GM19463 (cell line): ENCODE results near the gene IFNGR2.
"Not testable (repeated sequence)": the region's sequence is repeated elsewhere in the genome, so short reads cannot be mapped to it uniquely, and the experiment has no call there.

ENCODE experiments used
- ATAC-seq: cut with Tn5 transposase; IDR thresholded peaks from one replicate; pipeline ENCODE4 v1.9.1; 2021; ENCODE audit warnings: mild to moderate bottlenecking, moderate library complexity; ENCODE audit not compliant: unreplicated experiment

IFNGR2 gene

GRCh38 chr21:33401630-33401992 lies 1.6 kb upstream of the IFNGR2 start:
- ATAC-seq, result no peak

GRCh38 chr21:33402001-33402979 lies 923 bp upstream of the IFNGR2 start:
- ATAC-seq, result no peak

GRCh38 chr21:33403786-33404585 lies 773 bp downstream of the IFNGR2 start:
- ATAC-seq, result peak; percentile 23

GRCh38 chr21:33406493-33406892 lies 3.3 kb downstream of the IFNGR2 start:
- ATAC-seq, result no peak

GRCh38 chr21:33411949-33412430 lies 8.8 kb downstream of the IFNGR2 start:
- ATAC-seq, result no peak

GRCh38 chr21:33412439-33412831 lies 9.2 kb downstream of the IFNGR2 start:
- not testable (repeated sequence) for ATAC-seq

GRCh38 chr21:33412832-33413519 lies 9.8 kb downstream of the IFNGR2 start:
- ATAC-seq, result no peak

- no peak for ATAC-seq
Measured at GRCh38 chr21:33414068-33414467, 10.9 kb downstream of the IFNGR2 start.

GRCh38 chr21:33414926-33415325 lies 11.7 kb downstream of the IFNGR2 start:
- no peak for ATAC-seq

GRCh38 chr21:33418691-33419090 lies 15.5 kb downstream of the IFNGR2 start:
- no peak for ATAC-seq

- ATAC-seq, result no peak
Measured at GRCh38 chr21:33419538-33420123, 16.4 kb downstream of the IFNGR2 start.

GRCh38 chr21:33421713-33422393 lies 18.6 kb downstream of the IFNGR2 start:
- no peak for ATAC-seq

- ATAC-seq, result no peak
Measured at GRCh38 chr21:33424214-33424613, 21.0 kb downstream of the IFNGR2 start.

GRCh38 chr21:33425825-33426224 lies 22.6 kb downstream of the IFNGR2 start:
- ATAC-seq, result no peak

- no peak for ATAC-seq
Measured at GRCh38 chr21:33427051-33427450, 23.8 kb downstream of the IFNGR2 start.

GRCh38 chr21:33428669-33429068 lies 25.5 kb downstream of the IFNGR2 start:
- ATAC-seq, result no peak

GRCh38 chr21:33430858-33431257 lies 27.6 kb downstream of the IFNGR2 start:
- no peak for ATAC-seq

GRCh38 chr21:33432496-33432895 lies 29.3 kb downstream of the IFNGR2 start:
- no peak for ATAC-seq

GRCh38 chr21:33433001-33433400 lies 29.8 kb downstream of the IFNGR2 start:
- no peak for ATAC-seq
